GM12801 (cell line): ENCODE data around the gene OTOF.

Experiments used
- CTCF ChIP-seq: IDR thresholded peaks from one replicate; pipeline ENCODE4 v1.5.1; 2011; ENCODE audit warnings: control low read depth; ENCODE audit not compliant: insufficient read length; ENCODE audit errors: extremely low read depth

OTOF gene

GRCh38 chr2:26454561-26455001 lies 23.3 kb downstream of the OTOF start:
- TF ChIP-seq CTCF: no peak

- TF ChIP-seq CTCF: no peak
Measured at GRCh38 chr2:26453421-26454329, 24.2 kb downstream of the OTOF start.

GRCh38 chr2:26451700-26452099 lies 26.2 kb downstream of the OTOF start:
- no peak for TF ChIP-seq CTCF

GRCh38 chr2:26450031-26450635 lies 27.8 kb downstream of the OTOF start:
- TF ChIP-seq CTCF: no peak

- TF ChIP-seq CTCF: no peak
Measured at GRCh38 chr2:26449278-26450030, 28.5 kb downstream of the OTOF start.

GRCh38 chr2:26448651-26449050 lies 29.3 kb downstream of the OTOF start:
- no peak for TF ChIP-seq CTCF

- no peak for TF ChIP-seq CTCF
Measured at GRCh38 chr2:26444236-26444635, 33.7 kb downstream of the OTOF start.
